Right forelimb (tissue), 1 donor: ENCODE results near the gene MRPS12.
"Not testable (repeated sequence)": the region's sequence is repeated elsewhere in the genome, so short reads cannot be mapped to it uniquely, and the experiment has no call there.

Experiments used
- DNase-seq: peaks from one replicate; pipeline ENCODE4 v3.0.0-alpha.2; 2018

Gene MRPS12

DNA sequence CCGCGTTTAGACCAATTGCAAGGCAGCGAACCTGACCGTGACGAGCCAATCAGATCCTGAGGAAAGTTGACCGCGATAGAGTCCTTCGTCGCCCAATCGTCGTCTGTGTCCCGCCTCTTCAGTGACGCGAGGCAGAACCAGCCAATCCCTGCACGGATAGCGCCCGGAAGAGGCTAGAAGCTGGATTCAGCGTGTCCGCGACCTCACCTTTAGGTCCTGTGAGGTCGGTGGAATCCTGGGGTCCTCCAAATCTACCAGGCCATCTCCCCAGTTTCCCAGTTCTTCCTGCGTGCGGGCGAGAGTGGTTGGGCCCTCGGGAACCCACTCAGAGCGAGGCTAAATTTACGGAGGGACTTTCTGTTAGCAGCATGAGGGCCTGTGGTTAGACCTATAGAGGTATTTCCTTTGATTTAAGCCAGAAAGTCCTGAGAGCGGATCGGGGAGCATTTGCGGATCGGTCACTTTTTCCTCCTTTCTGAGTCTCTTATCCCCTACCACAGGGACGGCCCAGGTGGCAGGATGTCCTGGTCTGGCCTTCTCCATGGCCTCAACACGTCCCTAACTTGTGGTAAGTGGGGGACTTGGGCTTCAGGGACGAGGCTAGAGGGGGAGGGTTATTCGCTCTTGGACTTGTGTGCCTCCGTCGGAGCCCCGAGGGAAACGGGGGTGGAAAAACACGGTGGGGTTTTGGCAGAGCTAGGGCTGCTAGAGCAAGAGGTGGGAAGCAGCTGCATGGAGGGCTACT is at the start of gene MRPS12:
MRPS12 (plus strand) TSS at position 169 of the 745 bp plus-strand sequence; CDS start at position 520, 351 bp downstream.
- no peak for DNase-seq

- DNase-seq = no peak
These were observed 47.5 kb upstream of the MRPS12 start for GRCh38 chr19:38883286-38883685.

- DNase-seq = not testable (repeated sequence)
These were observed 46.1 kb upstream of the MRPS12 start for GRCh38 chr19:38884691-38885090.

DNA sequence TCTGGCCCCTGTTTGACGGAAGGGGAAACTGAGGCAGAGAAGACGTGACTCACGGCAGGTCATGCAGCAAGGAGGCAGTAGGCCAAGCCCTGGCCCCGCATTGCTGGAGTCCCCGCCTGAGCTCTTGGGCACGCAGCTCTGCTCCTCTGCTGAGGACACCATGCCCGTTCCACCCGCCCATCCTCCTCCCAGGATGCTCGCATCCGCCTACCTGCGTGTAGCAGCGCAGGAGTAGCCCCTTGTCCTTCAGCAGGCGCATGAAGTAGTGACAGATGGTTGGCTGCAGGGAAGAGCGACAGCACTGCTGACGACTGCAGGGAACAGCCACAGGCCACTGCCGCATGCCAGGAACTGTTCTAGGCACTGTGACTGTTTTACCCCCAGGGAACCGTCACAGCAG is 41.9 kb upstream of the MRPS12 start:
- DNase-seq = no peak

DNA sequence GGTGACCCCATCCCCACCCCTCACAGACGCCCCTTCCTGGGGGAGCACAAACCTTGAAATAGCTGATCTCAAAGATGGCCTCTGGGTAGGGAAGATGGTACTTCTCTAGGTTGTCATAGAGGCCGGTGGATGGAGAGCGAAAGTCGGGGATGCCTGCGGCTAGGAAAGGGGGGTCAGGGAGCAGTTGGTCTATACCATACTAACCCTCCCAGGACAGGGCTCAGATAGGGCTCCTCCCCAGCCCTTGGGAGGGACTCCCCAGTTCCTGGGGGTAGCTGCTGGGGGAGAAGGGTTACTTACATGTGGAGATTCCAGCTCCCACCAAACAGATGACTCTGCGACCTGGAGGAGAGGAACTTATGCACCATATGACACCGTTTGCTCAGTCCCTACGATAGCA is 40.9 kb upstream of the MRPS12 start:
- no peak for DNase-seq

- no peak for DNase-seq
These were observed 40.1 kb upstream of the MRPS12 start for GRCh38 chr19:38890686-38891085.

DNA sequence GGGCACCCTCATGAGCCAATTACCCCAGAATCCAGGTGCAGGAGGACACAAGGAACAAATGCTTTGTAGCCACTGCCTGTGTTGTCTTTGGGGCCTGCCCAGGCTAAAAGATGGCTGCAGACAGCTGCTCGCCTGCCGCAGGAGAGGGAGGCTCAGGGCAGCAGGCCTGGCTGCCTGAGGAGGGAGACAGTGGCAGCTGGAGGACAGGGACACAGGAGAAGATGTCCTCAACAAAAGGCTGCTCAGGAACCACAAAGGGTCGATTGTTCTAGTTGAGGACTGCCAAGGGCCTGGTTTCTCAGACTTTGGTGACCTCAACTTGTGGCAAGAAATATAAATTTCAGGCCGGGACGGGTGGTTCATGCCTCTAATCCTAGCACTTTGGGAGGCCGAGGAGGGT is 39.0 kb upstream of the MRPS12 start:
- no peak for DNase-seq

DNA sequence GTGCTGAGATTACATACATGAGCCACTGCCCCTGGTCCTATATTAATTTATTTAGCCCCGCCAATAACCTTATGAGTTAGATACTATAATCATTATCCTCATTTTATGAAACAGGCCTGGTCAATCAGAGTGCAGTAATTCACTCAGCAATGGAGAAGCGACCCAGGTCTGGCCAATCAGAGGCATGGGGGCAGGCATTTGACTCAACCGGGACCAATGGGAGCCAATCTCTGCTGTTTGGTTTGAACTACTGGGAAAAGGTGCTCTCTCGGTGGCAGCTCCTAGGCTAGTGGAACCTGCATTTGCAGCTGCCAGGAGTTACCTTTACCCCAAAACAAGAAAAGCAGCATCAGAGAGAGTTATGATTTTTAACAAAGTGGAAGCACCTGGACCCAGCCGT is 37.9 kb upstream of the MRPS12 start:
- no peak for DNase-seq

DNA sequence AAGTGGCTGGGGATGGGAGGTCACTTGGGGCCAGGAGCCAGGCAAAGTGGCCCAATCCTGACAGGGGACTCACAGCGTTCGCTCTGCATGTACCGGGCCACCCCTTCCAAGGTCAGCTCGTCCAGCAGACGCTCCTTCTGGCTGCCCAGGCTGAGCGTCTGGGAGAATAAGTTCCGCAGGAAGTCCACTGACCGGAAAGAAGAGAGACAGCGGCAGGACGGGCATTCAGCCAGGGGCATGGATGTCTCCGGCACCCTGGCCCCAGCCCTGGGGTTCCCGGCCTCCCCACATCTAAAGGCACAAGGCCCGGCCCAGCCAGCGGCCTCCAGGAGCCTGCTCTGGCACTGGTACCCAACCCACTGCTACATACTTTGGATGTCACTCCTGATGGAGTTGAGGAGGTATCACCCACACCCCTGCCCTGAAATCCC is 37.4 kb upstream of the MRPS12 start:
- no peak for DNase-seq

DNA sequence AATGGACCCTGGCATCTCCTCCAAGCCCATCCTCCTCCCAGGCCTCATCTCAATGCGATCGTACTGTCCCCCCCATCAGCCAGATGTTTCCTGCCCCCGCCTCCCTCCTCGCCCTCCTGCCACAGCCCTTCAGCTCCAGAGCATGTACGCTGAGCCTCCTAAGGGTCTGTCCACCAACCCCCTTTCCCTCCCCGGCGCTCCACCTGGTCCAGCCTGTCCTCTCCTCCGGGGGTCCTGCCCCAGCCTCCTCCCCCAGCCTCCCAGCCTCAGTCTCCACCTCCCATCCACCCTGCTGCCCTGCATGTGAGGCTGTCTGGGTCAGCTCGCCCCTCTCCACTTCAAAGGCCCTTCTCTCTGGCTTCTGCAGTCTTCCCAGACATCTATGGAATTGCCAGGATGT is 35.8 kb upstream of the MRPS12 start:
- no peak for DNase-seq

- DNase-seq = no peak
These were observed 31.8 kb upstream of the MRPS12 start for GRCh38 chr19:38898788-38899446.

- peak; percentile 99 for DNase-seq
These were observed 31.1 kb upstream of the MRPS12 start, which contains the start of the genes NFKBIB and SIRT2 for GRCh38 chr19:38899447-38900201. Gene NFKBIB (plus strand): TSS chr19:38899969. CDS start chr19:38900033, 64 bp downstream. Gene SIRT2 (minus strand): TSS chr19:38899618. CDS start chr19:38899521, 97 bp downstream.

DNA sequence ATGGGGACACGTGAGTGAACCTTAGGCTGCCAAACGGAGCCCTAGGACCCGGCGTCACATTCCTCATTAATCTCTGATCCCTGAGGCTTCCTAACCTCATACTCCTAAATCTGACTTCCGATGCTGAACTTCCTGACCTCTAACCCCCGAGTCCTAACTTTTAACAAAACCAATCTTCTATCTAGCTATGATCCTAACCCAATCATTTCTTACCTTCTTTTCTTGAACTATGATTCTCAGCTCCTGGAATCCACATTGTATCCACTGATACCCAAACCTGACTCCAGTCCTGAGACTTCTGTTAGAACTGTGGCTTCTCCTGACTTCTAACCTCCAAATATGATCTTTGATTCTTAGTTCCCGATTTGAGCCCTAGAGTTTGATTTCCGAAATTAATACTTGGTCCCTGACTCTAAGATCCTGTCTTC is 30.5 kb upstream of the MRPS12 start:
- DNase-seq = no peak

DNA sequence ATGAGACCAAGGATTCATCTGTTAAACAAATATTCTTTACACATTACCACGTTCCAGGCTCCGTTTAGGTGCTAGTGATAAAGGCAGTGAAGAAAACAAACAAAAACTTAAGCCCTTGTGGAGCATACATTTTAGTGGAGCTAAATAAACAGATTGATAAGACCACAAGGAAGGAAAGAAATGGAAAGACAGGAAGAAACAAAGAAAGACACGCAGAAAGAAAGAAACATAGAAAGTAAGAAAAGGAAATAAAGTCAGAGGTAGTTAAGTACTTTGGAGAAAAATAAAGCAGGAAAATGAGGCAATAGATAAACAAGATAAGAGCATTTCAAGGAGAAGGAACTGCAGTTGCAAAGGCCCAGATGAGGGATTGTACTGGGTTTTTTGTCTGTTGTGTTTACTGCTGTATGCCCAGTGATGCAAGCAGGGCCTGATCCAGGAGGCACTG is 30.0 kb upstream of the MRPS12 start:
- no peak for DNase-seq

DNA sequence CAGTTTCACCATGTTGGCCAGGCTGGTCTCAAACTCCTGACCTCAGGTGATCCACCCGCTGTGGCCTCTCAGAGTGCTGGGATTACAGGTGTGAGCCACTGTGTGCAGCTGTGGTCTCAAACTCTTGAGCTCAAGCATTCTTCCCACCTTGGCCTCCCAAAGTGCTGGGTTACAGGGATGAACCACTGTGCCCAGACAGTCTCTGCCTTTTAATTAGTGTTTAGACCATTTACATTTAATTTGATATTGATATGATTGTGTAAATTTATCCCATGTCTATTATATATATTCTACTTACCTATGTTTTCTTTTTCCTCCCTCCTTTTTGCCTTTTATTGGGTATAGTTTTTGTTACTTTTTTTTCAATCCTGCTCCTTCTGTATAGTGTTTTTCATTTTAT is 29.1 kb upstream of the MRPS12 start:
- no peak for DNase-seq

- DNase-seq = no peak
These were observed 25.9 kb upstream of the MRPS12 start for GRCh38 chr19:38904581-38905539.

DNA sequence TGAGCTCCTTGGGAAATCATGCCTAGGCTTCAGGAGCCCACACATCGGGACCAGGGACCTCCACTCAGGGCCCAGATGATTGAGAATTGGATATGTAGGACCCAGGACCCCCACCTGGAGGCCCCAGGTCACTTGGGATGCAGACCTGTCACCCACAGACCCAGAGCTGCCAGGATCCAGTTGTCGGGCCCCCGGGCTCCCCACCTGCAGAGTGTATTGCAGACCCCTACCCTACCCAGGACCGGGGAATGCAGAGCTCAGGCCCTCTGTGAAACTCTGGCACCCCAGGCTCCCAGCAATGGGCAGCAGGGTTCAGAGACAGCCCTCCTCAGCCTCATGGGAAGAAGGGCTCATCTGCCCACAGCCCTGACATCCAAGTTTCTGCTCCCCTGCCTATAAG is 25.1 kb upstream of the MRPS12 start:
- no peak for DNase-seq

GRCh38 chr19:38907227-38907626 is 23.5 kb upstream of the MRPS12 start:
- DNase-seq = no peak

DNA sequence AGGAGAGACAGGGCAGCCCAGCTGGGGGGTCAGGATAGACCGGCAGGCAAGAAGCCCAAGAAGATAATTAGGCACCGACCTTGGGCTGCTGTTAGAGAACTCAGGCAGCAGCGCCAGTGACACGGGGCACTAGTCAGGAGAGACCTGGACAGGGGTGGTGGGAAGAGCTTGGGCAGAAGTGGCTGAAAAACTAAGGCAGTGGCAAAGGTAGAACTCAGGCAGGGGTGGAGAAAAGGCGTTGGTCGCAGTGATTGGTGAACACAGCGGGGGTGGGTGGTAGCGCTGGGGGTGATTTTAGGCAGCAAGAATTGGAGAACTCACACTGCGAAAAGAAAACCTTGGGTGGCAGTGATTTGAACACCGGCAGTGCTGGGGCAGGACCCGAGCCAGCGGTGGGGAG is 23.1 kb upstream of the MRPS12 start:
- DNase-seq = no peak

DNA sequence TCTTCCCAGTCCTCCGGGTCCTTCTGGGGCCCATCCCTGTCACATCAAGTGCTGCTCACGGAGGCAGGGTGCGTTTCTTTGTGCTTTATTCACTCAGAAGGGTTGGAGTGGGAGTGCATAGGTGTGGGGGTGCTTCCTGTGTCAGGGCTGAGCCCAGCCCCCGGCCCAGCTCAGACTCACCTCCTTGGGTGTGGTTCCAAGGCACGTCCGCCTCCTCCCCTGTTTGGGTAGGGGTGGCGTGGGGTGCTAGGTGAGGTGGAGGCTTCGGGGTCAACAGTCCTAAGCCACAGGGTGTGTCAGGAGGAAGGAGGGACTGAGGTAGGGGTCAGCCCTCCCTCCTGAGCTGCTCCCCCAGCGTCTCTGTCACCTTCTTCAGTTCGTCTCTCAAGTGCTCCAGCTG is 21.8 kb upstream of the MRPS12 start:
- no peak for DNase-seq

DNA sequence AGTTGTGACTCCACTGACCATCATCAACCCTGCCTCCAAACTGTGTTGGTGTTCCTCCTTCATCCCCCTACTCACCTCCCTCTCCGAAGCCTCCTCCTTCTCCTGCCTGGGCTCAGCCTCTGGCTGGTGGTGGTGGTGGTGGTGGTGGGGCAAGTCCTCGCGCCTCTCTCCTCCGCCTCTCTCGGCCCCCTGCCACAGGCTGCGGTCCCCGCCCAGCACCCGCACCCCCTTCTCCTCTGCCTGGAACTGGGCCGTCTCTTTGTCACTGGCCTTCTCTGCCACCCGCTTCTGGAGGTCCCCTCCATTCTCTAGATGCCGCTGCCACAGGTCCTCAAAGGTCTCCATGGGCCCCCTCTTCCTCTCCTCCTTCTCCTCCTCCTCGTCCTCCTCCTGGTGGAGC is 20.3 kb upstream of the MRPS12 start:
- no peak for DNase-seq

GRCh38 chr19:38911388-38912001 is 19.2 kb upstream of the MRPS12 start:
- no peak for DNase-seq
